GM12878 (cell line): ENCODE measurements around the gene HCN1. TPM values are rescaled to one million over a fixed set of nuclear protein-coding genes. Genes with fewer than 3 reads are reported as not detected.

Source experiments
- ATAC-seq: fragments of 200-7000 bp; cut with Tn5 transposase; 3 replicates; pipeline ENCODE4 v1.9.1; 2020; ENCODE audit warnings: mild to moderate bottlenecking, moderate library complexity
- BruUV-seq: library from RNA; stranded (reverse); fragments of 400-500 nt; replicated peaks from 2 replicates; lab custom pipeline; 2021; lab: Mats Ljungman, UMichigan
- CTCF ChIA-PET: fragments of 300-600 bp; sonication (Branson Sonifier 250); formaldehyde crosslinking; extraction: SDS; loops from one replicate; lab custom pipeline; 2021; ENCODE audit warnings: inconsistent platforms; lab: Yijun Ruan, JAX
- POLR2A ChIA-PET: fragments of 350-600 bp; formaldehyde crosslinking; extraction: SDS; loops from one replicate; lab custom pipeline; 2021; ENCODE audit warnings: inconsistent platforms; lab: Charles Lee
- RAD21 ChIA-PET: fragments of 300-600 bp; sonication (Branson Sonifier 250); formaldehyde crosslinking; loops from one replicate; lab custom pipeline; 2023; ENCODE audit warnings: antibody characterized with exemption; ENCODE audit not compliant: unreplicated experiment; lab: Charles Lee
- SMC1A ChIA-PET: fragments of 300-600 bp; sonication (Branson Sonifier 250); formaldehyde crosslinking; loops from one replicate; lab custom pipeline; 2023; ENCODE audit not compliant: unreplicated experiment, uncharacterized antibody; lab: Charles Lee
- DNase-seq: peaks from one replicate; pipeline ENCODE4 v3.0.0-alpha.2; 2011; ENCODE audit warnings: low read depth, low spot score
- FAIRE-seq: peaks from 3 replicates; lab custom pipeline; 2011; peaks lifted over from hg19 to GRCh38; lab: Jason Lieb, UNC
- H2AFZ ChIP-seq: 2 replicates; pipeline ENCODE4 v1.6.0; 2011; ENCODE audit warnings: low read depth, low read length, control low read depth; ENCODE audit not compliant: control insufficient read depth
- H3K27ac ChIP-seq: 2 replicates; pipeline ENCODE4 v1.5.1; 2011; ENCODE audit warnings: control low read depth; ENCODE audit not compliant: control insufficient read depth, insufficient read depth
- H3K27me3 ChIP-seq, 2 experiments: replicated peaks in 1 of 2; 2 replicates each; pipeline versions ENCODE4 v1.6.0 to v1.6.1; 2011; ENCODE audit warnings: low read length in 1 of 2; ENCODE audit not compliant: control insufficient read depth in 2 of 2, insufficient read depth in 2 of 2
- H3K36me3 ChIP-seq, 2 experiments: 2 replicates each; pipeline ENCODE4 v1.5.1; 2011; ENCODE audit warnings: low read length in 1 of 2; ENCODE audit not compliant: control insufficient read depth in 2 of 2, insufficient read depth in 2 of 2
- H3K4me1 ChIP-seq: 2 replicates; pipeline ENCODE4 v1.6.1; 2011; ENCODE audit warnings: mild to moderate bottlenecking, low read length, moderate library complexity, mixed read lengths; ENCODE audit not compliant: control insufficient read depth, insufficient read depth
- H3K4me2 ChIP-seq: 2 replicates; pipeline ENCODE4 v1.6.0; 2011; ENCODE audit warnings: control low read depth; ENCODE audit not compliant: control insufficient read depth, insufficient read depth
- H3K4me3 ChIP-seq: fragments of 200-600 bp; sonication (generic); 2 replicates; pipeline ENCODE4 v1.5.1; 2016
- H3K79me2 ChIP-seq: 2 replicates; pipeline ENCODE4 v1.6.0; 2011; ENCODE audit warnings: low read length; ENCODE audit not compliant: control insufficient read depth, insufficient read depth
- H3K9ac ChIP-seq: 2 replicates; pipeline ENCODE4 v1.8.0; 2011; ENCODE audit warnings: low read length, control low read depth, mixed read lengths; ENCODE audit not compliant: control insufficient read depth, insufficient read depth
- H3K9me3 ChIP-seq: replicated peaks from 3 replicates; pipeline ENCODE4 v1.5.1; 2011; ENCODE audit warnings: mild to moderate bottlenecking, low read length; ENCODE audit not compliant: control insufficient read depth, insufficient read depth
- H4K20me1 ChIP-seq: 2 replicates; pipeline ENCODE4 v1.6.0; 2011; ENCODE audit not compliant: control insufficient read depth, insufficient read depth
- BCL11A ChIP-seq: IDR thresholded peaks from 2 replicates; pipeline ENCODE4 v1.6.1; 2011; ENCODE audit warnings: low read depth, low read length
- BMI1 ChIP-seq: fragments of 450-650 bp; IDR thresholded peaks from 2 replicates; pipeline ENCODE4 v1.6.1; 2016; ENCODE audit warnings: mild to moderate bottlenecking, moderate library complexity, borderline replicate concordance
- CUX1 ChIP-seq: IDR thresholded peaks from 2 replicates; pipeline ENCODE4 v1.6.1; 2012; ENCODE audit warnings: improper control_type of control experiment, low read depth, low read length; ENCODE audit not compliant: insufficient replicate concordance
- ESRRA ChIP-seq: IDR thresholded peaks from 2 replicates; pipeline ENCODE4 v1.6.1; 2012; ENCODE audit warnings: mild to moderate bottlenecking, low read length, improper control_type of control experiment
- FOXM1 ChIP-seq: IDR thresholded peaks from 2 replicates; pipeline ENCODE4 v1.6.1; 2012; ENCODE audit warnings: low read depth, mild to moderate bottlenecking, inconsistent platforms, low read length, moderate library complexity
- HDGF ChIP-seq: fragments of 450-650 bp; IDR thresholded peaks from 2 replicates; pipeline ENCODE4 v1.6.1; 2016; ENCODE audit warnings: antibody characterized with exemption
- LARP7 ChIP-seq: fragments of 450-650 bp; IDR thresholded peaks from 2 replicates; pipeline ENCODE4 v1.6.1; 2017; ENCODE audit warnings: mild to moderate bottlenecking
- NBN ChIP-seq: fragments of 450-650 bp; IDR thresholded peaks from 2 replicates; pipeline ENCODE4 v1.6.1; 2016
- NFIC ChIP-seq: IDR thresholded peaks from 2 replicates; pipeline ENCODE4 v1.6.1; 2012; ENCODE audit warnings: low read depth, mild to moderate bottlenecking, inconsistent platforms, low read length, moderate library complexity
- PAX8 ChIP-seq: fragments of 450-650 bp; IDR thresholded peaks from 2 replicates; pipeline ENCODE4 v1.6.1; 2017; ENCODE audit warnings: mild to moderate bottlenecking, moderate library complexity
- SMAD5 ChIP-seq: IDR thresholded peaks from 2 replicates; pipeline ENCODE4 v1.6.1; 2016; ENCODE audit warnings: antibody characterized with exemption, low read depth
- SRF ChIP-seq, 2 experiments: IDR thresholded peaks; 2 replicates each; pipeline ENCODE4 v1.6.1; 2011; ENCODE audit warnings: low read depth in 2 of 2, low read length in 2 of 2, mild to moderate bottlenecking in 1 of 2, moderate library complexity in 1 of 2
- YBX1 ChIP-seq: fragments of 450-650 bp; IDR thresholded peaks from 2 replicates; pipeline ENCODE4 v1.6.1; 2016; ENCODE audit warnings: antibody characterized with exemption
- YY1 ChIP-seq: IDR thresholded peaks from 2 replicates; pipeline ENCODE4 v1.6.1; 2011; ENCODE audit warnings: low read depth, mild to moderate bottlenecking, low read length
- WGBS: methylation state at CpG from one replicate; pipeline ENCODE4 v1.1.6; 2016; ENCODE audit warnings: low lambda C conversion rate; ENCODE audit not compliant: insufficient replicate concordance, insufficient coverage; ENCODE audit errors: missing lambda C conversion rate; 5-methylcytosine and 5-hydroxymethylcytosine counted together
- in situ Hi-C: fragments of 300-500 bp; cut with MboI; formaldehyde crosslinking; loops from 9 replicates; pipeline ENCODE4 v1.14.3; 2018; ENCODE audit warnings: mixed read lengths
- intact Hi-C: fragments of 100-400 bp; cut with micrococcal nuclease; formaldehyde crosslinking; loops from one replicate; pipeline ENCODE4 v1.14.2; 2022; ENCODE audit not compliant: unreplicated experiment
- polyA plus RNA-seq, 11 experiments: library from polyadenylated mRNA; depleted of rRNA in 4 of 11; unstranded in 6 of 11; stranded (reverse) in 5 of 11; fragments of >200 nt; fragmentation: Nextera tagmentation in 4 of 11; fragmentation: Illumina TruSeq in 1 of 11; extraction: Ambion mirVana in 4 of 11; extraction: Trizol in 1 of 11; gene quantifications; 1 replicate in 1 of 11; 2 replicates in 10 of 11; pipeline versions ENCODE4 v1.2.1 to v1.2.3, GENCODE V29; 2011 to 2016; ENCODE audit warnings: inconsistent platforms in 2 of 11, missing spikeins in 2 of 11, low read depth in 1 of 11
- total RNA-seq, 4 experiments: library from RNA; depleted of rRNA in 3 of 4; stranded (reverse); fragments of >200 nt in 3 of 4; fragmentation: Illumina TruSeq in 1 of 4; extraction: Trizol in 1 of 4; gene quantifications; 2 replicates each; pipeline versions ENCODE4 v1.2.1 to v1.2.3, GENCODE V29; 2013 to 2021
- TF ChIP-seq, protein P1 (sequence below): IDR thresholded peaks from 2 replicates; pipeline ENCODE4 v1.6.1; 2012; ENCODE audit warnings: mild to moderate bottlenecking, low read depth, low read length
- TF ChIP-seq, protein P2 (sequence below): fragments of 450-650 bp; IDR thresholded peaks from 2 replicates; pipeline ENCODE4 v1.6.1; 2016; ENCODE audit warnings: mild to moderate bottlenecking

The HCN1 gene
- total and polyA plus RNA-seq, 10 of the 15 experiments (the other 5 are each of a cell fraction or from before 2014, with no cell fraction given) = not detected

DNA sequence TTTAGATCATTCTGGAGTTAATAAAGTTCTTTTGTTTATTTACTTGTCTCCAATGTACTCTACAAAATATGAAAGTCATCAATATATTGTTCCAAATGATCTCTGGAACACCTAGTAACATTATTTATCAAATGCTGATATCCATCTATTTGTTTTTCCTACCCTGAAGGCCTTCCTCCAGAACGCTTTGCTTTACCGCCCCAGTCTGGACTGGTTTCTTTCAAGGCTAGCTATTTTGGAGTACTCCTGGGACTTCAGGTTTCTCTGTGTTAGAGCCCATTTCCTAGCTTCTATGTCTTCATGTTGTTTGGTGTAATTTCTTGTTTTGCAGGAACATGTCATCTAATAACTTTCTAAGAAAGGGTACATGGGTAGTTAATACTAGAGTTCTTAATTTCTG is 9.6 kb downstream of the HCN1 start:
- intact Hi-C loops (no loop called here), in situ Hi-C loops (no loop called here)
- no peaks in the 10 kb centered on the region for H3K36me3 ChIP-seq
- 37% methylated on average over 2 of the region's 2 CpGs for WGBS
- H3K9me3 ChIP-seq = no peaks in the 10 kb centered on the region
- no peak for FAIRE-seq
- no peak overlapping the region for H3K4me2 ChIP-seq
- ATAC-seq = no peak
- H4K20me1 ChIP-seq = no peaks in the 10 kb centered on the region
- ChIA-PET POLR2A (no interaction called here), RAD21 (no interaction called here), CTCF (no interaction called here), SMC1A (no interaction called here)
- no peak overlapping the region for H3K27ac ChIP-seq
- no peak for DNase-seq
- H3K27me3 ChIP-seq = no peaks in the 10 kb centered on the region
- H2AFZ ChIP-seq = no peak overlapping the region
- H3K79me2 ChIP-seq = no peaks in the 10 kb centered on the region
- H3K4me1 ChIP-seq = no peaks in the 10 kb centered on the region
- no peak overlapping the region for H3K9ac ChIP-seq
- H3K4me3 ChIP-seq = no peak overlapping the region
- no TSS peak for BruUV-seq
- no peak for TF ChIP-seq YBX1
- no peak for TF ChIP-seq SRF (IDR thresholded peaks at IDR 0.05; ENCODE audit: low read depth in 2 of 2, low read length in 2 of 2)
- TF ChIP-seq SMAD5 = no peak
- no peak for TF ChIP-seq NFIC
- TF ChIP-seq, protein P1, sequence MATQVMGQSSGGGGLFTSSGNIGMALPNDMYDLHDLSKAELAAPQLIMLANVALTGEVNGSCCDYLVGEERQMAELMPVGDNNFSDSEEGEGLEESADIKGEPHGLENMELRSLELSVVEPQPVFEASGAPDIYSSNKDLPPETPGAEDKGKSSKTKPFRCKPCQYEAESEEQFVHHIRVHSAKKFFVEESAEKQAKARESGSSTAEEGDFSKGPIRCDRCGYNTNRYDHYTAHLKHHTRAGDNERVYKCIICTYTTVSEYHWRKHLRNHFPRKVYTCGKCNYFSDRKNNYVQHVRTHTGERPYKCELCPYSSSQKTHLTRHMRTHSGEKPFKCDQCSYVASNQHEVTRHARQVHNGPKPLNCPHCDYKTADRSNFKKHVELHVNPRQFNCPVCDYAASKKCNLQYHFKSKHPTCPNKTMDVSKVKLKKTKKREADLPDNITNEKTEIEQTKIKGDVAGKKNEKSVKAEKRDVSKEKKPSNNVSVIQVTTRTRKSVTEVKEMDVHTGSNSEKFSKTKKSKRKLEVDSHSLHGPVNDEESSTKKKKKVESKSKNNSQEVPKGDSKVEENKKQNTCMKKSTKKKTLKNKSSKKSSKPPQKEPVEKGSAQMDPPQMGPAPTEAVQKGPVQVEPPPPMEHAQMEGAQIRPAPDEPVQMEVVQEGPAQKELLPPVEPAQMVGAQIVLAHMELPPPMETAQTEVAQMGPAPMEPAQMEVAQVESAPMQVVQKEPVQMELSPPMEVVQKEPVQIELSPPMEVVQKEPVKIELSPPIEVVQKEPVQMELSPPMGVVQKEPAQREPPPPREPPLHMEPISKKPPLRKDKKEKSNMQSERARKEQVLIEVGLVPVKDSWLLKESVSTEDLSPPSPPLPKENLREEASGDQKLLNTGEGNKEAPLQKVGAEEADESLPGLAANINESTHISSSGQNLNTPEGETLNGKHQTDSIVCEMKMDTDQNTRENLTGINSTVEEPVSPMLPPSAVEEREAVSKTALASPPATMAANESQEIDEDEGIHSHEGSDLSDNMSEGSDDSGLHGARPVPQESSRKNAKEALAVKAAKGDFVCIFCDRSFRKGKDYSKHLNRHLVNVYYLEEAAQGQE = no peak
- no peak for TF ChIP-seq CUX1
- no peak for TF ChIP-seq FOXM1
- no peak for TF ChIP-seq YY1
- TF ChIP-seq BCL11A = no peak
- TF ChIP-seq, protein P2, sequence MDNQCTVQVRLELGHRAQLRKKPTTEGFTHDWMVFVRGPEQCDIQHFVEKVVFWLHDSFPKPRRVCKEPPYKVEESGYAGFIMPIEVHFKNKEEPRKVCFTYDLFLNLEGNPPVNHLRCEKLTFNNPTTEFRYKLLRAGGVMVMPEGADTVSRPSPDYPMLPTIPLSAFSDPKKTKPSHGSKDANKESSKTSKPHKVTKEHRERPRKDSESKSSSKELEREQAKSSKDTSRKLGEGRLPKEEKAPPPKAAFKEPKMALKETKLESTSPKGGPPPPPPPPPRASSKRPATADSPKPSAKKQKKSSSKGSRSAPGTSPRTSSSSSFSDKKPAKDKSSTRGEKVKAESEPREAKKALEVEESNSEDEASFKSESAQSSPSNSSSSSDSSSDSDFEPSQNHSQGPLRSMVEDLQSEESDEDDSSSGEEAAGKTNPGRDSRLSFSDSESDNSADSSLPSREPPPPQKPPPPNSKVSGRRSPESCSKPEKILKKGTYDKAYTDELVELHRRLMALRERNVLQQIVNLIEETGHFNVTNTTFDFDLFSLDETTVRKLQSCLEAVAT = no peak
- TF ChIP-seq PAX8 = no peak
- TF ChIP-seq NBN = no peak
- no peak for TF ChIP-seq HDGF
- no peak for TF ChIP-seq ESRRA
- no peak for TF ChIP-seq BMI1
- no peak for TF ChIP-seq LARP7
